Measurements from ENCODE around the gene YAP1. TPM values are rescaled to one million over a fixed set of nuclear protein-coding genes. Genes with fewer than 3 reads are reported as not detected.

Gene YAP1
- total and polyA plus RNA-seq, 2 of the 4 experiments (the other 2 are of a cell fraction) = 121 to 251 TPM

- H3K9me3 ChIP-seq (ENCODE audit: control insufficient read depth, insufficient read depth, low read length) = no peaks in the 10 kb centered on the region
- H3K9ac ChIP-seq (ENCODE audit: low read depth, low read length) = no peak overlapping the region
- peak overlapping the region; percentile 15 for H3K27ac ChIP-seq (ENCODE audit: insufficient read depth, low read length)
- no peaks in the 10 kb centered on the region for H3K36me3 ChIP-seq (ENCODE audit: control insufficient read depth, insufficient read depth, low read length)
- peak overlapping the region; percentile 44 for H3K4me3 ChIP-seq (ENCODE audit: insufficient read depth, low read depth, low read length)
- H2BK20ac ChIP-seq (ENCODE audit: low read depth, low read length) = peak overlapping the region; percentile 22
- 0 out of 2 replicates have a peak overlapping the region, but pooled peaks have one; percentile 39 for H3K56ac ChIP-seq (ENCODE audit: extremely low read depth, insufficient read depth, low read length)
- DNase-seq = peak; percentile 55
- peak overlapping the region; percentile 67 for H2BK5ac ChIP-seq (ENCODE audit: low read depth, low read length, poor library complexity, severe bottlenecking)
- intact Hi-C loops (cut with micrococcal nuclease) (no loop called here), dilution Hi-C loops (cut with HindIII; ENCODE audit: low sequenced_read_pairs, unreplicated experiment) (no loop called here), in situ Hi-C loops (cut with MboI; ENCODE audit: low sequenced_read_pairs) (no loop called here)
- H3K9me1 ChIP-seq (ENCODE audit: insufficient read depth, low read length) = no peaks in the 10 kb centered on the region; the same call in 1 of the 2 replicates
- H2BK120ac ChIP-seq (ENCODE audit: low read depth, low read length) = peak overlapping the region; percentile 46
- H2BK15ac ChIP-seq (ENCODE audit: low read depth, low read length) = peak overlapping the region; percentile 69; the same call in 2 of the 3 replicates
- POLR2A ChIA-PET (ENCODE audit: unreplicated experiment) = interaction anchor here (0.7 kb wide), 1 partner anchor 467 kb away, joined by 5 read pairs; no protein-coding TSS in a partner anchor
- no peak overlapping the region for H4K5ac ChIP-seq (ENCODE audit: low read depth, low read length)
- peak overlapping the region; percentile 62 for H3K14ac ChIP-seq (replicated peaks; ENCODE audit: low read depth, low read length)
- peak overlapping the region; percentile 59; the same call in 1 of the 2 replicates for H3K23ac ChIP-seq (ENCODE audit: low read depth, low read length)
- 0 out of 2 replicates have a peak overlapping the region, but pooled peaks have one; percentile 1 for H3K18ac ChIP-seq (ENCODE audit: low read depth, low read length)
- H3K4me2 ChIP-seq (ENCODE audit: low read depth, low read length) = peak overlapping the region; percentile 86
- H2AFZ ChIP-seq (replicated peaks; ENCODE audit: low read length, poor library complexity) = peak overlapping the region; percentile 93
- no peak for TF ChIP-seq SMC3 (IDR thresholded peaks at IDR 0.05; ENCODE audit: low read depth, low read length)
- peak; percentile 24; the same call in 1 of the 2 replicates for TF ChIP-seq CTCF (conservative IDR thresholded peaks at IDR 0.05; ENCODE audit: low read depth, low read length)
- no peak for TF ChIP-seq CEBPB (IDR thresholded peaks at IDR 0.05; ENCODE audit: low read depth, low read length)
- TF ChIP-seq MXI1 (IDR thresholded peaks at IDR 0.05; ENCODE audit: borderline replicate concordance, low read depth, low read length) = peak; percentile 46; the same call in 1 of the 2 replicates
- no peak for TF ChIP-seq FOS (IDR thresholded peaks at IDR 0.05; ENCODE audit: low read depth, low read length)
- no peak for TF ChIP-seq RFX5 (IDR thresholded peaks at IDR 0.05; ENCODE audit: low read depth, low read length)
- TF ChIP-seq, protein P1, sequence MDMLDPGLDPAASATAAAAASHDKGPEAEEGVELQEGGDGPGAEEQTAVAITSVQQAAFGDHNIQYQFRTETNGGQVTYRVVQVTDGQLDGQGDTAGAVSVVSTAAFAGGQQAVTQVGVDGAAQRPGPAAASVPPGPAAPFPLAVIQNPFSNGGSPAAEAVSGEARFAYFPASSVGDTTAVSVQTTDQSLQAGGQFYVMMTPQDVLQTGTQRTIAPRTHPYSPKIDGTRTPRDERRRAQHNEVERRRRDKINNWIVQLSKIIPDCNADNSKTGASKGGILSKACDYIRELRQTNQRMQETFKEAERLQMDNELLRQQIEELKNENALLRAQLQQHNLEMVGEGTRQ (IDR thresholded peaks at IDR 0.05; ENCODE audit: low read depth, low read length) = no peak
- peak; percentile 29; the same call in 1 of the 2 replicates for TF ChIP-seq RAD21 (IDR thresholded peaks at IDR 0.05; ENCODE audit: low read length)
- H4K8ac ChIP-seq (ENCODE audit: low read depth in 2 of 2, low read length in 2 of 2) = peak overlapping the region; percentile 6 to 76; a peak in 2 of 4 replicates
- H3K27me3 ChIP-seq (ENCODE audit: control insufficient read depth, insufficient read depth, low read length) = no peaks in the 10 kb centered on the region
- peak overlapping the region; percentile 31 for H4K91ac ChIP-seq (ENCODE audit: insufficient read depth, low read depth, low read length)
- H3K4ac ChIP-seq (ENCODE audit: low read depth, low read length) = peak overlapping the region; percentile 70; the same call in 1 of the 2 replicates
- 16% methylated on average over 10 of the region's 39 CpGs; no CpG with 5 or more reads in 1 of the 2 experiments for WGBS, 2 experiments (ENCODE audit: extremely low coverage in 2 of 2, insufficient read length in 1 of 2)
- peaks cover 8% of the 10 kb centered on the region for H3K4me1 ChIP-seq (ENCODE audit: control insufficient read depth, insufficient read depth, low read length)
- peak overlapping the region; percentile 6 for H2AK9ac ChIP-seq (replicated peaks; ENCODE audit: low read depth, low read length, poor library complexity)
- no peaks in the 10 kb centered on the region for H4K20me1 ChIP-seq (ENCODE audit: insufficient read depth, low read length)
- ATAC-seq (ENCODE audit: low read depth) = peak; percentile 81
- BruUV-seq (replicated peaks) = no TSS peak
- CTCF ChIA-PET = interaction anchor here (0.6 to 2.1 kb wide), 4 partner anchors 8 to 257 kb away, joined by 3 to 9 read pairs (median 4); no protein-coding TSS in a partner anchor
- H2AK5ac ChIP-seq (ENCODE audit: low read depth, low read length) = peak overlapping the region; percentile 18; the same call in 1 of the 2 replicates
- no peaks in the 10 kb centered on the region; a peak in 1 of 4 replicates for H3K79me1 ChIP-seq (ENCODE audit: low read depth in 1 of 2, low read length in 2 of 2)
Measured at GRCh38 chr11:102268083-102268984, 158.1 kb downstream of the YAP1 start.
